GM23248 (cell line): ENCODE data around the gene CELA2A.

Experiments
- EZH2 ChIP-seq: fragments of 200-600 bp; sonication (generic); IDR thresholded peaks from 2 replicates; pipeline ENCODE4 v1.6.1; 2018; ENCODE audit warnings: antibody characterized with exemption, mild to moderate bottlenecking; ENCODE audit not compliant: insufficient read depth, poor library complexity, severe bottlenecking
- EZH2phosphoT487 ChIP-seq: fragments of 200-600 bp; sonication (generic); IDR thresholded peaks from 2 replicates; pipeline ENCODE4 v1.6.1; 2018; ENCODE audit warnings: antibody characterized with exemption, moderate library complexity, mild to moderate bottlenecking, low read depth; ENCODE audit not compliant: insufficient read depth

- TF ChIP-seq EZH2 (no peak), EZH2phosphoT487 (no peak)
Observed at GRCh38 chr1:15460708-15461095, 4.2 kb downstream of the CELA2A start.
